Activated CD4-positive, alpha-beta T cell treated with anti-CD3 and anti-CD28 coated beads, Interleukin-2, amount 50 U/mL, for 24 hours (primary cell): ENCODE measurements around the gene KRTAP4-8.
"Not testable (repeated sequence)": the region's sequence is repeated elsewhere in the genome, so short reads cannot be mapped to it uniquely, and the experiment has no call there.

Experiments used
- DNase-seq, 2 donors: peaks; one replicate each; pipeline ENCODE4 v3.0.0-alpha.2; 2020; ENCODE audit warnings: low read depth in 1 of 2, low spot score in 1 of 2

Gene KRTAP4-8

GRCh38 chr17:41098042-41098441, at the start of gene KRTAP4-8:
TSS of gene KRTAP4-8 (minus strand) at chr17:41098142. CDS start at chr17:41098084, 58 bp downstream.
- DNase-seq, result no peak

DNA sequence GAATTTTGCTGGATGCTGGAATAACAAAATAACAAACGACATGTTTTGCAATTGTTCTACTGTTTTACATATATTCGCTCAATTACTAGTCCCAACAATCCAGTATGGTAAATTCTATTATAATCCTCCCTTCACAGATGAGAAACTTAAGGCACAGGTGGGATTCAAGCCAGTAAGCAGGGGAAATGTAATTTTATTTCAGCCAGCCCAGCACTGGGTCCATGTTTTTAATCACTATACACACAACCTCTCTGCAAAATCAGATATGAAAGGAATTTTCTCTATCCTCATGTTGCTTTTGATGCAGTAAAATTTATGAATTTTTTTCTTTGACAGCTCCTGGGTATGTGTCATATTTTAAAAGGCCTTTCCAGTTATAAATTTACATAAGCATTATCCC, 47.3 kb upstream of the KRTAP4-8 start:
- DNase-seq, result no peak

DNA sequence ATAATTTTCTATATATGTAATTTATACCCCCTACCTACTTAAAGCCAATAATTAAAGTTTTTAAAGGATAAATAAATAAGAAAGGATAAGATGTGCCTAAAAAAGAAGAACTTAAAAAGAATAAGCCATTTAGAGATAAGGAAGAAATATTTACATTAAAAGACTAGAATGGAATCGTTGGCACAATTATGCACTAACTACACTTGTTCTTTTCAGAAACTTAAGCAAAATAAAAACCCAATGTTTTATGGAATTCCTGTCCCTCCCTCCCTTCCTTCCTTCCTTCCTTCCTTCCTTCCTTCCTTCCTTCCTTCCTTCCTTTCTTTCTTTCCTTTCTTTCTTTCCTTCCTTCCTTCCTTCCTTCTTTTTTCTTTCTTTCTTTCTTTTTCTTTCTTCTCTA, 46.9 kb upstream of the KRTAP4-8 start:
- no peak for DNase-seq

DNA sequence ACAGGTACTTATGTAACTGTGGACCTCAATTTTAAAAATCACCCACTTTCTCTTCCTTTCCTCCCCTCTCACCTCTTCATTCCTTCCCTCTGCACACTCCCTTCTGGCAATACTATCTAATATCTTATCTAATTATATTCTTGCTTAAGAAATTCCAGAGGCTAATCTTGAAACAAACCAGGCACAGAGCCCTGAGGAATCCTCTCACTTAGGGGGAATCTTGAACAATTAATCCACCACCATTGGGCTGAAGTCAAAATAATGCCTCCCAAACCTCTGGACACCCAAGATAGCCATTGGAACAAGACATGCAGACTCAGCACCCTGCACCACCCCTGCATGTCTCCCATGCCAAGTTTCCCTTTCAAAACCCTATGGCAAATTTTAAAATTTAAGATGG, 43.4 kb upstream of the KRTAP4-8 start:
- no peak for DNase-seq

DNA sequence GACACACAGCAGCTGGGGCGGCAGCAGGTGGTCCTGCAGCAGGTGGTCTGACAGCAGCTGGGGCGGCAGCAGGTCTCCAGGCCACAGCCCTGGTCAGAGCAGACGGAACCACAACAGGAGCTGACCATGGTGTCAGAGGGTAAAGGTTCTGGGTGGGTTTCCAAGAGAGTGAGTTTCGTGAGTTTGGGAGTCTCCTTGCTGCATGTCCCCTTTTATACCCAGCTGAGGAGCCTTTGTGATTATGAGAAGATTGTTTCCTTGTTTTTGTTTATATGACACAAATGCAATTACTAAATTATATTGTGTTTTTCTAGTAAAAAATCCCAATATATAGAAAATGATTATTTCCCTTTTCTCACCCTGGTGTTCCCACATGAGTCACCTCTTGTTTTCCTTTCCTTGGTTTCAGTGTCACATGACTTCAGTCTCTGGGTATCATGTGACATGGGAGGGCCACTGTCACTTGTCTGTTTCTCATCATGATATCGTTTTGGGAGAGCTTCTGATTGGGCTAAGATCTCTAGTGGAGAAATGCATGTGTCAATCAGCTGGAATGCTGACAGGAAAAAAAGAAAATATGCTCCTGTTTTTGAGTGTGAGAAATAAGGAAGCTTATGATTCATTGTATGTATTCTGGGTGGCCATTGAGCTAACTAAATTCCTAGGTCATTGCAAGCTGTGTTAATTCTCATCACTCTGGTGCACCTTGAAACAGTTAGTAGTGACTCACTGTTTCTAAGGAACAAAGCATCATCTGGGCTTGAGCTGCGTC, 42.6 kb upstream of the KRTAP4-8 start, which contains the start of gene KRTAP4-6:
Gene KRTAP4-6 (minus strand): TSS at position 185 of the 772 bp plus-strand sequence. CDS start 57 bp downstream, at position 128.
- no peak for DNase-seq

DNA sequence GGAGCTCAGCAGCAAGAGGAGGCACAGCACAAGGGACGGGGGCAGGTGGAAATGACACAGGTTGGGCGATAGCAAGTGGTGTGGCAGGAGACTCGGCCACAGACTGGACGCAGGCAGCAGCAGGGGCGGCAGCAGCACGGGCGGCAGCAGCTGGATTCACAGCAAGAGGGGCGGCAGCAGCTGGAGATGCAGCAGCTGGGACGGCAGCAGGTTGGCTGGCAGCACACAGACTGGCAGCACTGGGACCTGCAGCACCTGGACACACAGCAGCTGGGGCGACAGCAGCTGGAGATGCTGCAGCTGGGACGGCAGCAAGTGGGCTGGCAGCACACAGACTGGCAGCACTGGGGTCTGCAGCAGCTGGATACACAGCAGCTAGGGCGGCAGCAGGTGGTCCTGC, 41.9 kb upstream of the KRTAP4-8 start:
- DNase-seq, result not testable (repeated sequence)

GRCh38 chr17:41133880-41134735, 36.2 kb upstream of the KRTAP4-8 start:
- DNase-seq, result no peak

DNA sequence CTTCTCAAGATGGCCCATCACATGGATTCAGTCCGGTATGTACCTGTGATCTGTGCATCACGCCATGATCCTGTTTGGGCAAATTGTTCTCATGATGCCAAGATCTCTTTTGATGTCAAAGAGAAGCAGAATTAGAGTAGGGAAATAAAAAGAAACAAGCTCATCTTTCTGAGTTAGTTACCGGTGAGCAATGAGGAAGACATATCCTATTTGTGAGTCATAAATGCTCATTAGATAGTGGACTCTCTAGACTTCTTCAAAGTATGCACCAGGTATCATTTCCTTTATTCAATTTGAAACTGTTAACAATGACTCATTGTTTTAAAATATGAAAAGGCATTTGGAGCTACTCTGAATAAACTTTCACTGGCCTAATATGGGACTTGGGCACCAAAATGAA, 34.0 kb upstream of the KRTAP4-8 start:
- DNase-seq, result no peak

DNA sequence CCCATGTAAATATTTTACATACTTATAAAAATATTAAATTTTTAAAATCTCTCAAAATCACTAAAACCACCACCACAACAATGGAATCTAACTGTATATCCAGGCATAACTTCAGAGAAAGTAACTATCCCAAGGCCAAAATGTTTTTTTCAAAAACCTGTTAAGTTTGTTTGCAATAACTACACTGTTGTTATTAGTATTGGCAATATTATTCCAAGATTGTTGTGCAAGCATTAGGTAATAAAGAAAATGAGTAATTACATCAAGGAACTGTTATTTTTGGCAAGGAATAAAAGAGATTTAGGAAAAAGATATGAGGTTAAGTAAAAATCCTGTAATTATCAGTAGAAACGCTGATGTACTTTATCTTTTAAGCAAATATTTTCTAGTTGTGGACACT, 29.4 kb upstream of the KRTAP4-8 start:
- DNase-seq, result no peak

GRCh38 chr17:41126412-41126811, 28.5 kb upstream of the KRTAP4-8 start:
- DNase-seq, result no peak

GRCh38 chr17:41125064-41125463, 27.1 kb upstream of the KRTAP4-8 start:
- no peak for DNase-seq

DNA sequence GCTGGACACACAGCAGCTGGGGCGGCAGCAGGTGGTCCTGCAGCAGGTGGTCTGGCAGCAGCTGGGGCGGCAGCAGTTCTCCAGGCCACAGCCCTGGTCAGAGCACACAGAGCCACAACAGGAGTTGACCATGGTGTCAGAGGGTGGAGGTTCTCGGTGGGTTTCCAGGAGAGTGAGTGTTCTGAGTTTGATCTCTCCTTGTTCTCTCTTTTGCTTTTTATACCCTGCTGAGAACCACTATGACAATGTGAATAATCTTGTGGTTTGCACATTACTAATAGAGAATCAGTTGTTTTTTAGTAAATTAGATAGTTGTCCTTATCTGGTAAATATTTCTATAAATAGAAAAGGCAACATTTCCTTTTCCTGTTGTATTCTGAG, 26.0 kb upstream of the KRTAP4-8 start, which contains the start of gene KRTAP4-12:
Gene KRTAP4-12 (minus strand): TSS at position 192 of the 381 bp plus-strand sequence. CDS start 60 bp downstream, at position 132.
- not testable (repeated sequence) for DNase-seq

DNA sequence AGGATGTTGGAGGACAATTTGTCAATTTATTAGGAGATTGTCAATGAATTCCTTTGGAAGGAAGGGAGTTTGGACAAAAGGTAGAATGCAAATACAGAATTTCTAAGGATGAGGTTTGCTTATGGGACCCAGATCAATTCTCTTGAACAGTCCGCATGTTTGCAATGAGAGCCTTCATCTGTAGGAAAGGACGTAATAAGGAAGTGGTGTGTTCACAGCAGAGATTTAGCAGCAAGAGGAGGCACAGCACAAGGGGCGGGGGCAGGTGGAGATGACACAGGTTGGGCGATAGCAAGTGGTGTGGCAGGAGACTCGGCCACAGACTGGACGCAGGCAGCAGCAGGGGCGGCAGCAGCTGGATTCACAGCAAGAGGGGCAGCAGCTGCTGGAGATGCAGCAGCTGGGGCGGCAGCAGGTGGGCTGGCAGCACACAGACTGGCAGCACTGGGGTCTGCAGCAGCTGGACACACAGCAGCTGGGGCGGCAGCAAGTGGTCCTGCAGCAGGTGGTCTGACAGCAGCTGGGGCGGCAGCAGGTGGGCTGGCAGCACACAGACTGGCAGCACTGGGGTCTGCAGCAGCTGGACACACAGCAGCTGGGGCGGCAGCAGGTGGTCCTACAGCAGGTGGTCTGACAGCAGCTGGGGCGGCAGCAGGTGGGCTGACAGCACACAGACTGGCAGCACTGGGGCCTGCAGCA, 25.5 kb upstream of the KRTAP4-8 start:
- not testable (repeated sequence) for DNase-seq

GRCh38 chr17:41121742-41122141, 23.8 kb upstream of the KRTAP4-8 start:
- no peak for DNase-seq

- not testable (repeated sequence) for DNase-seq
Measured at GRCh38 chr17:41119696-41120690, 22.1 kb upstream of the KRTAP4-8 start.

DNA sequence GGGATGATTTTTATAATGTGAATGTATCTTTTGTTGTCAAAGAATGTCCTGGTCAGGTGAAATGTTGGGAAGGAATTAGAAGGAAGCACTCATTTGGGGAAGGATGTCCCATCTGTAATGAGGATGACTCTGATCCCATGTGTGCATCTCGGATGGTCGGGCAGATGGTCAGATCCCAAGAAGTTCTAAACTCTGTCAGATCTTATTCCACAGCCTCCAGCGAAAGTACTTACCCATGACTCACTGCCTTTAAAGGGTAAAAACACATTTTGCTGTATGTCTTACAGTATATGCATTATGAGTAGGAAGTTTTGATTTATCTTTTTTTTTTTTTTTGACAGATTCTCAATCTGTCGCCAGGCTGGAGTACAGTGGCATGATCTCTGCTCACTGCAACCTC, 20.8 kb upstream of the KRTAP4-8 start:
- no peak for DNase-seq

GRCh38 chr17:41117846-41118386, 20.0 kb upstream of the KRTAP4-8 start, which contains the start of gene KRTAP4-11:
TSS of gene KRTAP4-11 (minus strand) at chr17:41118373. CDS start at chr17:41118315, 58 bp downstream.
- DNase-seq, result not testable (repeated sequence)

GRCh38 chr17:41116297-41116696, 18.4 kb upstream of the KRTAP4-8 start:
- no peak for DNase-seq

DNA sequence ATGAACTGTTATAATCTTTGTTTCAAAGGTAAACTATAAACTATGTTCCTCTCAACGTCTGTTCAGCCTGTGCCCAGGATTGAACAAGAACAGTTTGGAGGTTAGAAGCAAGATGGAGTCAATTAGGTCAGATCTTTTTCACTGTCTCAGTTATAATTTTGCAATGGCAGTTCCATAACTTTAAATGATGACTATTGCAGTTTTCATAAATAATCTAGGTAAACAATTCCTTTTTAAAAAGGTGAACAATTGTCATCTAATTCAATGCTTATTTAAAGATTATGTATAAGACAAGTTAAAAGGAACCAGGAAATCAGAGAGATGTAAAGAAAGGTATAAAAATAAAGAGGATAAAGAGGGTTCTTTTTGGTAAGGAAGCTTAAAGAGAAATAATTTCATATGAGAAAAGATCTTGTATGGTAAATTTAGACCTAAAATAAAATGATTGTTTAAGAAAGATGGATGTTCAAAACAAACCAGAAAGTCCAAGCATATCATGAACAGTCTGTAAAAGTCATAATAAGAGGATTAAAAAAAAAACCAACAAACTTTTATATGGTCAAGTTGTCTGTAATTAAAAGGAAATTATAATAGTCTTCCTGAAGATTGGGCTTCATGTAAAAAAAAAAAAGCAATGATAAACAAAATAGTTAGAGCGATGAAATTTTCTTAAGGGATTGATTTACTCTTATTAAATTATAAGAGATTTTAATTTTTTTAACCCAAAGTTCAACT, 13.4 kb upstream of the KRTAP4-8 start:
- DNase-seq, result no peak
